ENCODE measurements around the gene ELANE. TPM values are rescaled to one million over a fixed set of nuclear protein-coding genes. Genes with fewer than 3 reads are reported as not detected.

ELANE gene
- total and polyA plus RNA-seq, 2 experiments from 2014 or later, result 0.81 to 0.83 TPM

GRCh38 chr19:855566-856120, 3.5 kb downstream of the ELANE start:
- H3K79me2 ChIP-seq, result no peaks in the 10 kb centered on the region
- DNase-seq (ENCODE audit: low spot score), result no peak
- no peaks in the 10 kb centered on the region for H3K27me3 ChIP-seq
- H2AFZ ChIP-seq, result no peak overlapping the region
- H3K36me3 ChIP-seq (replicated peaks; ENCODE audit: insufficient read depth, low read depth), result no peaks in the 10 kb centered on the region
- H3K4me1 ChIP-seq (ENCODE audit: insufficient read depth), result peaks cover 5% of the 10 kb centered on the region
- no peaks in the 10 kb centered on the region for H4K20me1 ChIP-seq (ENCODE audit: insufficient read depth, poor library complexity, severe bottlenecking)
- 84% methylated on average over 37 of the region's 40 CpGs for WGBS (ENCODE audit: low lambda C conversion rate, missing lambda C conversion rate)
- no peaks in the 10 kb centered on the region for H3K9me3 ChIP-seq (ENCODE audit: low read depth)
- no peaks in the 10 kb centered on the region for H3K9me2 ChIP-seq (replicated peaks; ENCODE audit: insufficient read depth)
- H3K27ac ChIP-seq, result no peak overlapping the region
- TF ChIP-seq EZH2 (IDR thresholded peaks at IDR 0.05; ENCODE audit: borderline replicate concordance), result no peak
- no peak for TF ChIP-seq CTCF (IDR thresholded peaks at IDR 0.05; ENCODE audit: poor library complexity)
- H3K4me3 ChIP-seq, result no peak overlapping the region
- H3K4me2 ChIP-seq, result no peak overlapping the region

- no peaks in the 10 kb centered on the region for H3K79me2 ChIP-seq
- H3K27ac ChIP-seq, result no peak overlapping the region
- no peak overlapping the region for H3K4me3 ChIP-seq
- no peak for TF ChIP-seq EZH2phosphoT487 (IDR thresholded peaks at IDR 0.05; ENCODE audit: low read depth, severe bottlenecking, unreplicated experiment)
- no peak for TF ChIP-seq CTCF (IDR thresholded peaks at IDR 0.05; ENCODE audit: poor library complexity)
- no peak for TF ChIP-seq EZH2 (IDR thresholded peaks at IDR 0.05; ENCODE audit: borderline replicate concordance)
- 83% methylated on average over 9 of the region's 9 CpGs for WGBS (ENCODE audit: low lambda C conversion rate, missing lambda C conversion rate)
- H3K9me2 ChIP-seq (replicated peaks; ENCODE audit: insufficient read depth), result no peaks in the 10 kb centered on the region
- peaks cover 5% of the 10 kb centered on the region for H3K4me1 ChIP-seq (ENCODE audit: insufficient read depth)
- H3K36me3 ChIP-seq (replicated peaks; ENCODE audit: insufficient read depth, low read depth), result no peaks in the 10 kb centered on the region
- H2AFZ ChIP-seq, result no peak overlapping the region
- H3K9me3 ChIP-seq (ENCODE audit: low read depth), result no peaks in the 10 kb centered on the region
- H3K4me2 ChIP-seq, result no peak overlapping the region
- no peaks in the 10 kb centered on the region for H3K27me3 ChIP-seq
- H4K20me1 ChIP-seq (ENCODE audit: insufficient read depth, poor library complexity, severe bottlenecking), result no peaks in the 10 kb centered on the region
- no peak for DNase-seq (ENCODE audit: low spot score)
Measured at GRCh38 chr19:858284-858683, 6.2 kb downstream of the ELANE start.

- WGBS (ENCODE audit: low lambda C conversion rate, missing lambda C conversion rate), result 70% methylated on average over 16 of the region's 24 CpGs
- Histone ChIP-seq H4K20me1 (ENCODE audit: insufficient read depth, poor library complexity, severe bottlenecking) (no peaks in the 10 kb centered on the region), H3K27me3 (no peaks in the 10 kb centered on the region), H3K9me3 (ENCODE audit: low read depth) (no peaks in the 10 kb centered on the region), H3K27ac (no peak within 1 kb of the TSS), H3K9me2 (replicated peaks; ENCODE audit: insufficient read depth) (no peaks in the 10 kb centered on the region), H3K4me2 (peak within 1 kb of the TSS; percentile 84), H3K4me1 (ENCODE audit: insufficient read depth) (peaks cover 5% of the 10 kb centered on the region), H3K79me2 (no peaks in the 10 kb centered on the region), H3K36me3 (replicated peaks; ENCODE audit: insufficient read depth, low read depth) (no peaks in the 10 kb centered on the region), H2AFZ (no peak within 1 kb of the TSS), H3K4me3 (peak within 1 kb of the TSS; percentile 14)
- TF ChIP-seq EZH2phosphoT487 (IDR thresholded peaks at IDR 0.05; ENCODE audit: low read depth, severe bottlenecking, unreplicated experiment) (no peak), EZH2 (IDR thresholded peaks at IDR 0.05; ENCODE audit: borderline replicate concordance) (no peak), CTCF (IDR thresholded peaks at IDR 0.05; ENCODE audit: poor library complexity) (no peak)
- DNase-seq (ENCODE audit: low spot score), result no peak
Measured at GRCh38 chr19:858868-859843, 7.1 kb downstream of the ELANE start, which contains the start of gene CFD. TSS of gene CFD (plus strand) at chr19:859664. CDS start at chr19:859690, 26 bp downstream.

All from hepatocyte (in vitro differentiated cells).